Left ventricle myocardium superior (tissue), 1 donor: Measurements from ENCODE around the gene BMP7. TPM values are rescaled to one million over a fixed set of nuclear protein-coding genes. Genes with fewer than 3 reads are reported as not detected.

Source experiments
- ATAC-seq: fragments of 200-7000 bp; cut with Tn5 transposase; one replicate; pipeline ENCODE4 v1.9.1; 2020; ENCODE audit warnings: mild to moderate bottlenecking, moderate library complexity
- DNase-seq: peaks from one replicate; pipeline ENCODE4 v3.0.0-alpha.2; 2020
- intact Hi-C: fragments of 100-400 bp; cut with micrococcal nuclease; formaldehyde crosslinking; loops from one replicate; pipeline ENCODE4 v1.11.0; 2022
- long read RNA-seq: library from polyadenylated mRNA; unstranded; transcript quantifications from one replicate; pipeline ENCODE4 v2.0.0, GENCODE V29; 2021
- total RNA-seq: library from RNA; stranded (reverse); fragmentation: NEBNext Ultra II Directional; extraction: Animal tissue kit (Norgen Biotek cat#: 25700); gene quantifications from one replicate; pipeline ENCODE4 v1.2.1, GENCODE V29; 2021
- donor health status: DM: no; HTN: yes; CAD: no; lungs with severe emphysema.

Gene BMP7
- 32.2 TPM for total RNA-seq
- long read RNA-seq, full-length matches to known transcripts, result 75 of 92 reads
- long read RNA-seq, partial matches to known transcripts, result 4 of 92 reads
- long read RNA-seq, other reads (novel, unspliced or antisense), result 13 of 92 reads

- DNase-seq (peak; percentile 51), ATAC-seq (peak; percentile 64)
- intact Hi-C loops, result no loop called here
Measured at GRCh38 chr20:57266291-57267157, at the start of gene BMP7. Gene BMP7 (minus strand): TSS chr20:57266641. CDS start chr20:57266122, 519 bp downstream.

DNA sequence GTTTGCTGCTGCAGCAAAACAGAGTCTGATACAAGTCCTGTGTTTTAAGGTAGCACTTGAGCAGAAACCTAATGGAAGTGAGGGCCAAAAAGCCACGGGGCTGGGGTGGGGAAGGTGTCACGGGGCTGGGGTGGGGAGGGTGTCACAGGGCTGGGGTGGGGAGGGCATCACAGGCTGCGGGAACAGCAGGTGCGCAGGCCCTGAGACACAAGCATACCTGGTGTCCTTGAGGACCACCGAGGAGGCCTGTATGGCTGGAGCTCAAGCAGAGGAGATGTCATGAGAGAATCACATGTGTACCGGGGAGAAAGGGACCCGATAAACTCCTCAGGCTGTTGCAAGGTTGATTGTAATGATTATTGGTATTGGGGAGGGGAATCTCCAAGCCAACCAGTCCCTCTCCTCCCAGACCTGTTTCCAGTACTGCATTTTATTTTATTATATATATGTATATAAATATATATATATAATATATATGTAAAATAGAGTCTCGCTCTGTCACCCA lies 49.6 kb upstream of the BMP7 start:
- intact Hi-C loops, result no loop called here
- no peak for ATAC-seq
- DNase-seq, result no peak

DNA sequence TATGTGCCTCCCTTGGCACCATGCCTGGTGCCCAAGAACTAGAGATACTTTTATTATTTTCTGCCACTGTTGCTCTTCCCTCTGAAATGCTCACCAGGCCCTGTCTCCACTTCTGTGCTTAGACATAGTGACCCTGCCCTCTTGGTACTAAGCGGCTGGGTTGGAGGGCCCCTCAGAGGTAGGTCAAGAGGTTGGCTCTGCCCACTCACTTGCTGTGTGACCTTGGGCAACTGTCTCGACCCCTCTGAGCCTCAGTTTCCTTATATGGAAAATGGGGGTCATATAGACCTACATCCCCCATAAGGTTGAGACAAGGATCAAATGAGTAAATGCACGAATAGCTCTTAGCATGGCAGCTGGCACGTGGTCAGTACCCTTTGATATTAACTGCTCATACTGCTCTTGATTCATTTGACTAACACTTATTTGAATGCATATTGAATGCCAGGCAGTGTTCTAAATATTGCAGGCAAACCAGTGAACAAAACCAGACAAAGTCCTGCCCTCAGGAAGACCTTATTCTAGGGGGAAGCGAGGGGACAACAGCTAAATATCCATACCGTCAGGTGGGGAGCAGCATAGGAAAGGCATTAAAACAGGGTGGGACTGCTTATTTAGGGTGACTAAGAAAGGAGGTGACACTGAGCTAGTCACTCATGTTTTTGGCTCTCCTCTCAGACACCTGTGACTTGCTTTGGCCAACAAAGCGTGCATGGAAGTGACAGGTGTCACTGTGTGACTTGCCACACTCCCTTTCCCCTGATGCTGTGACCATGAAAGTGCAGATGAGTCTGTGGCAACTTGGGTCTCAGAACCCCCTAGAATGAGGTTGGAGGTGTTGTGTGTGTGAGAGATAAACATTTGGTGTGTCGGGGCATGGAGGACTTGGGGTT lies 48.9 kb upstream of the BMP7 start:
- no peak for DNase-seq
- intact Hi-C loops, result no loop called here

DNA sequence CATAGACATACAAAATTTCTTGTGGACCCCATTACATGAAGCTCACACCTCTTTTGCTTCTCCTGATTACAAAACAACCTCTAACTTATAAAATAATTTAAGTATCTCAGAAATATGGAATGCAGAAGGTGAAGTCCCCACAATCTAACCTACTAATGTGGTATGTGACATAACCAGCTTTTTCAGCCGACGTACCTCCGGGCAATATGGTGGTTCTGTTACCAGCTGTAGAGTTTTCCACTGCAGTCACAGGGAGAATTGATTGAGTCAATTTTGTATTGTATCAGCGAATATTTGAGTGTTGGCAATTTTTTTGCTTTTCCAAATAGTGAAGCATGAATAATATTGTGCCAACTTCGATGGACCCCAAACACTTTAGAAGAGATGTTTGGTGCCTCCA lies 47.5 kb upstream of the BMP7 start:
- DNase-seq, result no peak
- intact Hi-C loops, result no loop called here
- no peak for ATAC-seq

More for the DNA sequence above, 48.9 kb upstream of the BMP7 start:
- ATAC-seq, result no peak

- DNase-seq (no peak), ATAC-seq (no peak)
- intact Hi-C loops, result no loop called here
Measured at GRCh38 chr20:57313230-57313629, 46.8 kb upstream of the BMP7 start.

- DNase-seq (no peak), ATAC-seq (no peak)
- intact Hi-C loops, result no loop called here
Measured at GRCh38 chr20:57312138-57312537, 45.7 kb upstream of the BMP7 start.

DNA sequence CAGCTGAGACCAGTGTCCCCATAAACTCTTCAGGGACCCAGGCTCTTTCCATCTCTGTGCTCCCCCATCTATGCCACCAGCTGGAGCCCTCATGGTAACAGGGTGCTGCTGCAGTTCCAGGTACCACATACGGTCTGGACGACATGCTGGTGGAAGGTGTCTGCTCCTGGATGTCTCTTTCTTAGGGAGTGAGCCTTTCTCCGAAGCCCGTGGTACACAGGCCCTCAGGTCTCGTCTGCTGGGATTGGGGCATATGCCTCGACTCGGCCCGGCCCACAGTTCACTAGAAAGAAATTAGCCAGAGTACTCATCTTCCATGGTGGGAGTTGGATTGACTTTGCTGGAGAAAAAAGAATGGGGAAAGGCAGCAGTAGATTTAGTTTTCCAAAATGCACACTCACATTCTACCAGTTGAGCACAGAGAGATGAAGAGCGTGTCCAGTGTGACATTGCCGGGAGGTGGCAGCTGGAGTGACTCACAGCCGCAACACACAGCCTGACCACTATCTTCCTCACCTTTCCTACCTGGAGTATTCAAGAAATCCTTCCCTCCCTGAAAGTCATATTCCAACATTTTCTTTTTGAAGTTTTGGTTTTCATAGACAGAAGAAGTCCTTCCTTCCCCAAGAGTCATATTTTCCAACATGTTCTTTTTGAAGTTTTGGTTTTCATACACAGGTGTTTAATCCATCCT lies 44.5 kb upstream of the BMP7 start:
- ATAC-seq, result no peak
- intact Hi-C loops, result no loop called here
- no peak for DNase-seq

GRCh38 chr20:57309544-57310115 lies 43.2 kb upstream of the BMP7 start:
- ATAC-seq (no peak), DNase-seq (no peak)
- intact Hi-C loops, result no loop called here

- intact Hi-C loops, result no loop called here
- no peak for ATAC-seq
- DNase-seq, result no peak
Measured at GRCh38 chr20:57308451-57309271, 42.2 kb upstream of the BMP7 start.

DNA sequence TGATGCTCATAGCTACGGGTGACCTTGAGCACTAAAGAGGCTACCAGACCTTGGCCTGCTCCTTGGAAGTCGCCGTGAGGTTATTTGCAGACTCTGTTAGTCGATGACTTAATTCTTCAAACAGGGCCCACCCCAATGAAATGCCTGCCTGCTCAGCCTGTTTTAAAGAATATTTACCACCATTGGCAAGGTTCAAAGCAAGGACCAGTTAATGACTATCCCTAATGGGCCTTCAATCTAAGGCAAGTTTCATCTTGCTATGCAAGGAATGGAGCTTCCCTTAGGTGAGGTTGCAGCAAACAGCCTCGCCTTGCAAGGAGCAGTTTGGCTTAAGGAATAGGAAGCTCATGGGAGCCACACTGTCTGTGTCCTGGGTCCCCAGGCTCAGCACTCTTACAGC lies 40.3 kb upstream of the BMP7 start:
- ATAC-seq, result no peak

DNA sequence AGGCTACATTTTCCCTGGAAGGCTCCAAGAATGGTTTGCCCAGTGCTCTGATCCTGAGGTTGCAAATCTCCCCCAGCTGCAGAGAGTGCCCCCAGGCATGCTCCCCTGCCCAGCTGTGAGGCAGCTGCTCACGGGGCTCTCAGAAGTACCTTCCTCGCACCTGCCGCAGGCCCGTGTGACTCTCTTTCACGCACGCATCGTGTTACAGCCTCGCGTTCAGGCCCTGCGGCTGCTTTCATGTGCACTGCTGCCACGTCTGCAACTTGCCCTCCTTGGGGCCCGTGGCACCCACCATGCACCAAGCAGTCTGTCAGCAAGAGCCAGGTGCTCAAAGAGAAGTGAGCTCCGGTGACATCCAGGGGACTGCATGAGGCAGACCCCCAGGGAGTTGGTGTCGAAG lies 34.6 kb upstream of the BMP7 start:
- DNase-seq (no peak), ATAC-seq (no peak)
- intact Hi-C loops, result no loop called here

More for the DNA sequence above, 40.3 kb upstream of the BMP7 start:
- DNase-seq, result no peak
- intact Hi-C loops, result no loop called here

DNA sequence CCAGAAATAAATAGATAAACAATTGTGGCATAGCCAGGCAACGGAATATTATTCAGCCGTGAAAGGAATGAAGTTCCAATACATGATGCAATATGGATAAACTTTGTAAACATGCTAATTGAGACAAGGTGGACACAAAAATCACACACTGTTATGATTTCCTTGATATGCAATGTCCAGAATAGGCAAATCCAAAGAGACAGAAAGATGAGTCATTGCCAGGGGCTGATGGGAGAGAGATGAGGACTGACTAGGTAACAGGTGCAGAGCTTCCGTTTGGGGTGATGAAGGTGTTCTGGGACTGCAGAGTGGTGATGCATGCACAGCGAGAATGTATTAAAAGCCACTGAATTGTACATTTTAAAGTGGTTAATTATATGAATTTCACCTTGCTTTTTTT lies 32.0 kb upstream of the BMP7 start:
- no peak for DNase-seq
- intact Hi-C loops, result no loop called here
- no peak for ATAC-seq

DNA sequence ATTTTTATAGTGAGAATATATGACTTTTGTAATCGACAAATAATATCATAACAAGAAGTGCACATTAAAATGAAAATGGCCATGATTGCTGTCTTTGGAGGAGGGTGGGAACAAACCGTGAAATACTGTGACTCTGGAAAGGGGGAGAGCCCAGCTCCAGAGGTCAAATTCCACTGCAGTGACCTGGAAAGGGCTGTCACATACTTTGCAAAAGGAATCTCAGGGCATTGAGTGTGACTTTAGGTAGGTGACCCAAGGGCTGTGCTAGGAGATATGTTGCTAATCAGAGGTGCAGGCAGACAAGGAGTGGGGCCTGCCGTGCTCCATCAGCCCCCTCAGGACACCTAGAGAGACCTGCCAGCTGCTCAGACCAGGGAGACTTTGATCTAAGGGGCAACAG lies 28.1 kb upstream of the BMP7 start:
- DNase-seq (no peak), ATAC-seq (no peak)
- intact Hi-C loops, result no loop called here

GRCh38 chr20:57293995-57294394 lies 27.6 kb upstream of the BMP7 start:
- intact Hi-C loops, result no loop called here
- DNase-seq (no peak), ATAC-seq (no peak)

GRCh38 chr20:57292611-57293010 lies 26.2 kb upstream of the BMP7 start:
- DNase-seq (no peak), ATAC-seq (no peak)
- intact Hi-C loops, result no loop called here

DNA sequence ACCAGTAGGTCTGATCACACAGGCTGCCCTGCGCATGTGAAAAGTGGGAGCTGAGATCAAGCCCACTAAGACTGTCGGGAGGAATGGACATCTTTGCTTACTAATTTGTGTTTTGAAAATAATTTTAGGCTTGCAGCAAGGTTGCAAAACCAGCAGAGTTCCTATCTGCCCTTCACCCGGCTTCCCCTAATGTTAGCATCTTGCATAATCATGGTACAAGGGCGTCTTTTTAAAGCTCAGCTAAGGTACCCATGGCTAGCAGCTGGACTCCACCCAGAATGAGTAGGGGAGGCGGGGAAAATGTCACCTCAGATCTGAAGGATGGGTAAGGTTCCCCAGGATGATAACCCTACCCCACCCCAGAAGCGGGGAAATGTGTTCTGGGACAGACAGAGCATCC lies 25.3 kb upstream of the BMP7 start:
- ATAC-seq, result no peak
- no peak for DNase-seq
- intact Hi-C loops, result no loop called here

DNA sequence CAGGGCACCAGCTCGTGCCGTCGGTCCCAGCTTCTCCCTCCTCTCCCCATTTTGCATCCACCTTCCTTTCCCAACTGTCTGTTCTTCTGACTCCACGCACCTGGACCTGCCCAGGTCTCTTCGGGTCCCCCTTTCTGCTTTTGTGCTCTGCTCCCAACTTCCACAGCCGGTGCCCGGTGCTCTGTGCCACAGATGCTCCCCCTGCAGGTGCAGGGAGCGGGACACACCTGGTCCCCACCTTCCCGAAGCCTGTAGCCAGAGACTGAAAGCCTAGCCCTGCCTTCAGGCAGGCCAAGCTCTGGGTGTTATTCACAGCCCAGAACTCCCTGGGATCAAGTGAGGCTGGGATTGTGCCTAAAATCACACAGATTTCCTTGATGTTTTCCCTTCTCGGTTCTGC lies 24.6 kb upstream of the BMP7 start:
- DNase-seq, result no peak
- no peak for ATAC-seq
- intact Hi-C loops, result no loop called here

DNA sequence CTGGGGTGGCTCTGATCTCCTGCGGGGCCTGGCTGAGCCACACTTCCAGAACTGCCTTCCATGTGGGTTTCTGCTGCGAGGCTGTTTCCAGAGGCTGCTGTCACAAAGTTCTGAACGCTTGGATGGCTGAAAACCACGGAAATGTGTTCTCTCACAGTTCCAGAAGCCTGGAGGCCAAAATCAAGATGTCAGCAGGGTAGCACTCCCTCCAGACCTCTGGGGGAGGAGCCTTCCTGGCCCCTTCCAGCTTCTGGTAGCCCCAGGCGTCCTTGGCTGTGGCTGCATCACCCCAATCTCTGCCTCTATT lies 23.7 kb upstream of the BMP7 start:
- DNase-seq (no peak), ATAC-seq (no peak)
- intact Hi-C loops, result no loop called here
